GM18858 (cell line): Measurements from ENCODE around the gene HYAL1.
"Not testable (repeated sequence)": the region's sequence is repeated elsewhere in the genome, so short reads cannot be mapped to it uniquely, and the experiment has no call there.

ENCODE experiments used
- ATAC-seq: cut with Tn5 transposase; IDR thresholded peaks from one replicate; pipeline ENCODE4 v1.9.1; 2021; ENCODE audit not compliant: unreplicated experiment

The HYAL1 gene

GRCh38 chr3:50319894-50320625, 16.7 kb upstream of the HYAL1 start:
- ATAC-seq: no peak

GRCh38 chr3:50319181-50319893, 16.0 kb upstream of the HYAL1 start:
- no peak for ATAC-seq

- ATAC-seq: no peak
Observed at GRCh38 chr3:50318615-50319014, 15.2 kb upstream of the HYAL1 start.

GRCh38 chr3:50318163-50318562, 14.8 kb upstream of the HYAL1 start:
- ATAC-seq: no peak

- no peak for ATAC-seq
Observed at GRCh38 chr3:50317300-50317699, 13.9 kb upstream of the HYAL1 start.

GRCh38 chr3:50316657-50317242, 13.4 kb upstream of the HYAL1 start:
- no peak for ATAC-seq

- no peak for ATAC-seq
Observed at GRCh38 chr3:50314816-50315215, 11.4 kb upstream of the HYAL1 start.

- ATAC-seq: no peak
Observed at GRCh38 chr3:50314342-50314741, 11.0 kb upstream of the HYAL1 start.

GRCh38 chr3:50312041-50312440, 8.7 kb upstream of the HYAL1 start:
- ATAC-seq: not testable (repeated sequence)

- no peak for ATAC-seq
Observed at GRCh38 chr3:50304601-50305000, 1.2 kb upstream of the HYAL1 start.

GRCh38 chr3:50302095-50303012, 1.0 kb downstream of the HYAL1 start:
- no peak for ATAC-seq

GRCh38 chr3:50300681-50301254, 2.6 kb downstream of the HYAL1 start:
- no peak for ATAC-seq

GRCh38 chr3:50299929-50300680, 3.3 kb downstream of the HYAL1 start:
- no peak for ATAC-seq

- no peak for ATAC-seq
Observed at GRCh38 chr3:50299638-50299928, 3.8 kb downstream of the HYAL1 start.

- peak; percentile 73 for ATAC-seq
Observed at GRCh38 chr3:50298836-50299637, 4.3 kb downstream of the HYAL1 start, which contains the start of the genes HYAL3 and NAA80. Gene HYAL3 (minus strand): TSS chr3:50299405. CDS start chr3:50295602, 3,803 bp downstream. Gene NAA80 (minus strand): TSS chr3:50299405. CDS start chr3:50297463, 1,942 bp downstream.

- ATAC-seq: no peak
Observed at GRCh38 chr3:50297896-50298725, 5.3 kb downstream of the HYAL1 start.

GRCh38 chr3:50297384-50297775, 6.0 kb downstream of the HYAL1 start:
- no peak for ATAC-seq

GRCh38 chr3:50296721-50297383, 6.5 kb downstream of the HYAL1 start:
- ATAC-seq: no peak
